ENCODE data around the gene SNX12. TPM values are rescaled to one million over a fixed set of nuclear protein-coding genes. Genes with fewer than 3 reads are reported as not detected.

The SNX12 gene
- total and polyA plus RNA-seq, 2 experiments from 2014 or later: 28.5 to 75.3 TPM

DNA sequence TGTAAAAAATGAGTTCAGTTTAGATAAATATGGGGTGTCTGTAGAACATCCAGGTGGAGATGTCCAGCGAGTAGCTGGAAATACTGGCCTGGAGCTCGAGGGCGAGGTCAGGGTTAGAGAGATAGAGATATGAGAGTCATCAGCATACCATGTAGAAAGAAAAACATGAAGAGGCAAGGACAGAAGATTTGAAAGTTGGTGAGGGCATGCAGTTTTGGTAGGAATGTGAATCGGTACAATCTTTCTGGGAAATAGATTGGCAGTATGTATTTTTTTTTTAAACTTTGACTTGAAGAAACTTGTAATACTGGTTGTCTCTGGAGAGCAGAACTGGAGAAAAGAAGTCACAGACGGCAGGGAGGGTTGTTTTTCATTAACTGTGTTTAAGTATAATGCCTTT is 2.4 kb upstream of the SNX12 start:
- peaks cover 22% of the 10 kb centered on the region for H3K79me2 ChIP-seq (replicated peaks; ENCODE audit: insufficient read depth)
- no peaks in the 10 kb centered on the region for H4K20me1 ChIP-seq (replicated peaks; ENCODE audit: insufficient read depth)
- H3K9me3 Mint-ChIP-seq: no peaks in the 10 kb centered on the region
- H3K4me1 ChIP-seq (ENCODE audit: insufficient read depth): peaks cover 5% of the 10 kb centered on the region; the same call in 1 of the 2 replicates
- H3K36me3 Mint-ChIP-seq (ENCODE audit: low read depth): peaks cover 2% of the 10 kb centered on the region; the same call in 1 of the 3 replicates
- peaks cover 5% of the 10 kb centered on the region; the same call in 2 of the 3 replicates for H3K4me1 Mint-ChIP-seq
- H3K9me2 ChIP-seq (ENCODE audit: insufficient read depth): no peaks in the 10 kb centered on the region
- peaks cover 6% of the 10 kb centered on the region for H3K27me3 Mint-ChIP-seq (ENCODE audit: insufficient read depth, low read depth, poor library complexity)
- ATAC-seq (no peak), DNase-seq (ENCODE audit: low spot score) (no peak)
- H3K4me3 Mint-ChIP-seq: no peak overlapping the region
- no peak overlapping the region for H3K4me3 ChIP-seq
- no peak overlapping the region for H2AFZ ChIP-seq
- H3F3A ChIP-seq (replicated peaks; ENCODE audit: low read depth): no peaks in the 10 kb centered on the region
- H3K36me3 ChIP-seq (ENCODE audit: insufficient read depth): no peaks in the 10 kb centered on the region
- H3K4me2 ChIP-seq: no peak overlapping the region
- no peak overlapping the region for H3K27ac Mint-ChIP-seq
- H3K27me3 ChIP-seq (ENCODE audit: insufficient read depth): no peaks in the 10 kb centered on the region
- H3K27ac ChIP-seq (ENCODE audit: low read depth): no peak overlapping the region
- TF ChIP-seq EZH2phosphoT487 (IDR thresholded peaks at IDR 0.05; ENCODE audit: unreplicated experiment): no peak
- TF ChIP-seq, protein P1, sequence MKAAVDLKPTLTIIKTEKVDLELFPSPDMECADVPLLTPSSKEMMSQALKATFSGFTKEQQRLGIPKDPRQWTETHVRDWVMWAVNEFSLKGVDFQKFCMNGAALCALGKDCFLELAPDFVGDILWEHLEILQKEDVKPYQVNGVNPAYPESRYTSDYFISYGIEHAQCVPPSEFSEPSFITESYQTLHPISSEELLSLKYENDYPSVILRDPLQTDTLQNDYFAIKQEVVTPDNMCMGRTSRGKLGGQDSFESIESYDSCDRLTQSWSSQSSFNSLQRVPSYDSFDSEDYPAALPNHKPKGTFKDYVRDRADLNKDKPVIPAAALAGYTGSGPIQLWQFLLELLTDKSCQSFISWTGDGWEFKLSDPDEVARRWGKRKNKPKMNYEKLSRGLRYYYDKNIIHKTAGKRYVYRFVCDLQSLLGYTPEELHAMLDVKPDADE (IDR thresholded peaks at IDR 0.05): no peak

DNA sequence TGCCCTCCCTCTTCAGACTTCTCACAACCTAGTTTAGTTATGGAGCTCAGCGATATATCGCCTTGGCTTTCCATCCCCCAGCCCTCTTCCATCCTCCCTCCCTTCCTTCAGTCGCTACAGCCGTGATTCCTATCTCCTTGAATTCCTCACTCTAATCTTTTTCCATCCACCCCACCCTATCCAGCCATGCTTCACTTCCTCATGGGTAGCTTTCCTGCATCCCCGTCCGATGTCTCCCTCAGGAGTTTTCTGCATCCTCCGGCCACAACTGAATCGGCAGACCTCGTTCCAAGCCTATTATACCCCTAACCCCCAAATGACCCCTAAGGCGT is 456 bp downstream of the SNX12 start:
- H3K36me3 ChIP-seq (ENCODE audit: insufficient read depth): no peaks in the 10 kb centered on the region
- H2AFZ ChIP-seq: no peak overlapping the region
- H3K4me3 Mint-ChIP-seq: peak overlapping the region; percentile 97
- H3K27ac ChIP-seq (ENCODE audit: low read depth): peak overlapping the region; percentile 84
- no peaks in the 10 kb centered on the region for H4K20me1 ChIP-seq (replicated peaks; ENCODE audit: insufficient read depth)
- H3K4me1 Mint-ChIP-seq: peaks cover 5% of the 10 kb centered on the region; the same call in 2 of the 3 replicates
- no peaks in the 10 kb centered on the region for H3K9me2 ChIP-seq (ENCODE audit: insufficient read depth)
- H3K4me2 ChIP-seq: peak overlapping the region; percentile 83
- ATAC-seq (peak; percentile 18; the same call in 2 of the 3 replicates), DNase-seq (ENCODE audit: low spot score) (no peak)
- peaks cover 10% of the 10 kb centered on the region; the same call in 2 of the 3 replicates for H3K36me3 Mint-ChIP-seq (ENCODE audit: low read depth)
- peak overlapping the region; percentile 76 for H3K4me3 ChIP-seq
- H3K27me3 ChIP-seq (ENCODE audit: insufficient read depth): no peaks in the 10 kb centered on the region
- peaks cover 39% of the 10 kb centered on the region for H3K79me2 ChIP-seq (replicated peaks; ENCODE audit: insufficient read depth)
- H3K4me1 ChIP-seq (ENCODE audit: insufficient read depth): peaks cover 5% of the 10 kb centered on the region; the same call in 1 of the 2 replicates
- H3K9me3 Mint-ChIP-seq: no peaks in the 10 kb centered on the region
- peak overlapping the region; percentile 80 for H3K27ac Mint-ChIP-seq
- H3F3A ChIP-seq (replicated peaks; ENCODE audit: low read depth): no peaks in the 10 kb centered on the region
- peaks cover 6% of the 10 kb centered on the region for H3K27me3 Mint-ChIP-seq (ENCODE audit: insufficient read depth, low read depth, poor library complexity)
- TF ChIP-seq, protein P2, sequence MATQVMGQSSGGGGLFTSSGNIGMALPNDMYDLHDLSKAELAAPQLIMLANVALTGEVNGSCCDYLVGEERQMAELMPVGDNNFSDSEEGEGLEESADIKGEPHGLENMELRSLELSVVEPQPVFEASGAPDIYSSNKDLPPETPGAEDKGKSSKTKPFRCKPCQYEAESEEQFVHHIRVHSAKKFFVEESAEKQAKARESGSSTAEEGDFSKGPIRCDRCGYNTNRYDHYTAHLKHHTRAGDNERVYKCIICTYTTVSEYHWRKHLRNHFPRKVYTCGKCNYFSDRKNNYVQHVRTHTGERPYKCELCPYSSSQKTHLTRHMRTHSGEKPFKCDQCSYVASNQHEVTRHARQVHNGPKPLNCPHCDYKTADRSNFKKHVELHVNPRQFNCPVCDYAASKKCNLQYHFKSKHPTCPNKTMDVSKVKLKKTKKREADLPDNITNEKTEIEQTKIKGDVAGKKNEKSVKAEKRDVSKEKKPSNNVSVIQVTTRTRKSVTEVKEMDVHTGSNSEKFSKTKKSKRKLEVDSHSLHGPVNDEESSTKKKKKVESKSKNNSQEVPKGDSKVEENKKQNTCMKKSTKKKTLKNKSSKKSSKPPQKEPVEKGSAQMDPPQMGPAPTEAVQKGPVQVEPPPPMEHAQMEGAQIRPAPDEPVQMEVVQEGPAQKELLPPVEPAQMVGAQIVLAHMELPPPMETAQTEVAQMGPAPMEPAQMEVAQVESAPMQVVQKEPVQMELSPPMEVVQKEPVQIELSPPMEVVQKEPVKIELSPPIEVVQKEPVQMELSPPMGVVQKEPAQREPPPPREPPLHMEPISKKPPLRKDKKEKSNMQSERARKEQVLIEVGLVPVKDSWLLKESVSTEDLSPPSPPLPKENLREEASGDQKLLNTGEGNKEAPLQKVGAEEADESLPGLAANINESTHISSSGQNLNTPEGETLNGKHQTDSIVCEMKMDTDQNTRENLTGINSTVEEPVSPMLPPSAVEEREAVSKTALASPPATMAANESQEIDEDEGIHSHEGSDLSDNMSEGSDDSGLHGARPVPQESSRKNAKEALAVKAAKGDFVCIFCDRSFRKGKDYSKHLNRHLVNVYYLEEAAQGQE (IDR thresholded peaks at IDR 0.05; ENCODE audit: unreplicated experiment): no peak
- TF ChIP-seq, protein P3, sequence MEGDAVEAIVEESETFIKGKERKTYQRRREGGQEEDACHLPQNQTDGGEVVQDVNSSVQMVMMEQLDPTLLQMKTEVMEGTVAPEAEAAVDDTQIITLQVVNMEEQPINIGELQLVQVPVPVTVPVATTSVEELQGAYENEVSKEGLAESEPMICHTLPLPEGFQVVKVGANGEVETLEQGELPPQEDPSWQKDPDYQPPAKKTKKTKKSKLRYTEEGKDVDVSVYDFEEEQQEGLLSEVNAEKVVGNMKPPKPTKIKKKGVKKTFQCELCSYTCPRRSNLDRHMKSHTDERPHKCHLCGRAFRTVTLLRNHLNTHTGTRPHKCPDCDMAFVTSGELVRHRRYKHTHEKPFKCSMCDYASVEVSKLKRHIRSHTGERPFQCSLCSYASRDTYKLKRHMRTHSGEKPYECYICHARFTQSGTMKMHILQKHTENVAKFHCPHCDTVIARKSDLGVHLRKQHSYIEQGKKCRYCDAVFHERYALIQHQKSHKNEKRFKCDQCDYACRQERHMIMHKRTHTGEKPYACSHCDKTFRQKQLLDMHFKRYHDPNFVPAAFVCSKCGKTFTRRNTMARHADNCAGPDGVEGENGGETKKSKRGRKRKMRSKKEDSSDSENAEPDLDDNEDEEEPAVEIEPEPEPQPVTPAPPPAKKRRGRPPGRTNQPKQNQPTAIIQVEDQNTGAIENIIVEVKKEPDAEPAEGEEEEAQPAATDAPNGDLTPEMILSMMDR (conservative IDR thresholded peaks at IDR 0.05; ENCODE audit: low read depth in 2 of 2): no peak
- TF ChIP-seq JUNB (IDR thresholded peaks at IDR 0.05; ENCODE audit: unreplicated experiment) (no peak), POLR2AphosphoS5 (IDR thresholded peaks at IDR 0.05; ENCODE audit: low read depth) (no peak), EZH2phosphoT487 (IDR thresholded peaks at IDR 0.05; ENCODE audit: unreplicated experiment) (no peak)
- TF ChIP-seq, protein P4, sequence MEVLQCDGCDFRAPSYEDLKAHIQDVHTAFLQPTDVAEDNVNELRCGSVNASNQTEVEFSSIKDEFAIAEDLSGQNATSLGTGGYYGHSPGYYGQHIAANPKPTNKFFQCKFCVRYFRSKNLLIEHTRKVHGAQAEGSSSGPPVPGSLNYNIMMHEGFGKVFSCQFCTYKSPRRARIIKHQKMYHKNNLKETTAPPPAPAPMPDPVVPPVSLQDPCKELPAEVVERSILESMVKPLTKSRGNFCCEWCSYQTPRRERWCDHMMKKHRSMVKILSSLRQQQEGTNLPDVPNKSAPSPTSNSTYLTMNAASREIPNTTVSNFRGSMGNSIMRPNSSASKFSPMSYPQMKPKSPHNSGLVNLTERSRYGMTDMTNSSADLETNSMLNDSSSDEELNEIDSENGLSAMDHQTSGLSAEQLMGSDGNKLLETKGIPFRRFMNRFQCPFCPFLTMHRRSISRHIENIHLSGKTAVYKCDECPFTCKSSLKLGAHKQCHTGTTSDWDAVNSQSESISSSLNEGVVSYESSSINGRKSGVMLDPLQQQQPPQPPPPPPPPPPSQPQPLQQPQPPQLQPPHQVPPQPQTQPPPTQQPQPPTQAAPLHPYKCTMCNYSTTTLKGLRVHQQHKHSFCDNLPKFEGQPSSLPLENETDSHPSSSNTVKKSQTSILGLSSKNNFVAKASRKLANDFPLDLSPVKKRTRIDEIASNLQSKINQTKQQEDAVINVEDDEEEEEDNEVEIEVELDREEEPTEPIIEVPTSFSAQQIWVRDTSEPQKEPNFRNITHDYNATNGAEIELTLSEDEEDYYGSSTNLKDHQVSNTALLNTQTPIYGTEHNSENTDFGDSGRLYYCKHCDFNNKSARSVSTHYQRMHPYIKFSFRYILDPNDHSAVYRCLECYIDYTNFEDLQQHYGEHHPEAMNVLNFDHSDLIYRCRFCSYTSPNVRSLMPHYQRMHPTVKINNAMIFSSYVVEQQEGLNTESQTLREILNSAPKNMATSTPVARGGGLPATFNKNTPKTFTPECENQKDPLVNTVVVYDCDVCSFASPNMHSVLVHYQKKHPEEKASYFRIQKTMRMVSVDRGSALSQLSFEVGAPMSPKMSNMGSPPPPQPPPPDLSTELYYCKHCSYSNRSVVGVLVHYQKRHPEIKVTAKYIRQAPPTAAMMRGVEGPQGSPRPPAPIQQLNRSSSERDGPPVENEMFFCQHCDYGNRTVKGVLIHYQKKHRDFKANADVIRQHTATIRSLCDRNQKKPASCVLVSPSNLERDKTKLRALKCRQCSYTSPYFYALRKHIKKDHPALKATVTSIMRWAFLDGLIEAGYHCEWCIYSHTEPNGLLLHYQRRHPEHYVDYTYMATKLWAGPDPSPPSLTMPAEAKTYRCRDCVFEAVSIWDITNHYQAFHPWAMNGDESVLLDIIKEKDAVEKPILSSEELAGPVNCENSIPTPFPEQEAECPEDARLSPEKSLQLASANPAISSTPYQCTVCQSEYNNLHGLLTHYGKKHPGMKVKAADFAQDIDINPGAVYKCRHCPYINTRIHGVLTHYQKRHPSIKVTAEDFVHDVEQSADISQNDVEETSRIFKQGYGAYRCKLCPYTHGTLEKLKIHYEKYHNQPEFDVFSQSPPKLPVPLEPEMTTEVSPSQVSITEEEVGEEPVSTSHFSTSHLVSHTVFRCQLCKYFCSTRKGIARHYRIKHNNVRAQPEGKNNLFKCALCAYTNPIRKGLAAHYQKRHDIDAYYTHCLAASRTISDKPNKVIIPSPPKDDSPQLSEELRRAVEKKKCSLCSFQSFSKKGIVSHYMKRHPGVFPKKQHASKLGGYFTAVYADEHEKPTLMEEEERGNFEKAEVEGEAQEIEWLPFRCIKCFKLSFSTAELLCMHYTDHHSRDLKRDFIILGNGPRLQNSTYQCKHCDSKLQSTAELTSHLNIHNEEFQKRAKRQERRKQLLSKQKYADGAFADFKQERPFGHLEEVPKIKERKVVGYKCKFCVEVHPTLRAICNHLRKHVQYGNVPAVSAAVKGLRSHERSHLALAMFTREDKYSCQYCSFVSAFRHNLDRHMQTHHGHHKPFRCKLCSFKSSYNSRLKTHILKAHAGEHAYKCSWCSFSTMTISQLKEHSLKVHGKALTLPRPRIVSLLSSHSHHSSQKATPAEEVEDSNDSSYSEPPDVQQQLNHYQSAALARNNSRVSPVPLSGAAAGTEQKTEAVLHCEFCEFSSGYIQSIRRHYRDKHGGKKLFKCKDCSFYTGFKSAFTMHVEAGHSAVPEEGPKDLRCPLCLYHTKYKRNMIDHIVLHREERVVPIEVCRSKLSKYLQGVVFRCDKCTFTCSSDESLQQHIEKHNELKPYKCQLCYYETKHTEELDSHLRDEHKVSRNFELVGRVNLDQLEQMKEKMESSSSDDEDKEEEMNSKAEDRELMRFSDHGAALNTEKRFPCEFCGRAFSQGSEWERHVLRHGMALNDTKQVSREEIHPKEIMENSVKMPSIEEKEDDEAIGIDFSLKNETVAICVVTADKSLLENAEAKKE (CRISPR knock-in tag; IDR thresholded peaks at IDR 0.05): no peak
- TF ChIP-seq, protein P1 (IDR thresholded peaks at IDR 0.05): no peak
